GM21528 (cell line): ENCODE data around the gene SSMEM1.
"Not testable (repeated sequence)": the region's sequence is repeated elsewhere in the genome, so short reads cannot be mapped to it uniquely, and the experiment has no call there.

Experiments used
- ATAC-seq: cut with Tn5 transposase; IDR thresholded peaks from one replicate; pipeline ENCODE4 v1.9.1; 2021; ENCODE audit warnings: mild to moderate bottlenecking, moderate library complexity; ENCODE audit not compliant: unreplicated experiment, low FRiP score

Gene SSMEM1

DNA sequence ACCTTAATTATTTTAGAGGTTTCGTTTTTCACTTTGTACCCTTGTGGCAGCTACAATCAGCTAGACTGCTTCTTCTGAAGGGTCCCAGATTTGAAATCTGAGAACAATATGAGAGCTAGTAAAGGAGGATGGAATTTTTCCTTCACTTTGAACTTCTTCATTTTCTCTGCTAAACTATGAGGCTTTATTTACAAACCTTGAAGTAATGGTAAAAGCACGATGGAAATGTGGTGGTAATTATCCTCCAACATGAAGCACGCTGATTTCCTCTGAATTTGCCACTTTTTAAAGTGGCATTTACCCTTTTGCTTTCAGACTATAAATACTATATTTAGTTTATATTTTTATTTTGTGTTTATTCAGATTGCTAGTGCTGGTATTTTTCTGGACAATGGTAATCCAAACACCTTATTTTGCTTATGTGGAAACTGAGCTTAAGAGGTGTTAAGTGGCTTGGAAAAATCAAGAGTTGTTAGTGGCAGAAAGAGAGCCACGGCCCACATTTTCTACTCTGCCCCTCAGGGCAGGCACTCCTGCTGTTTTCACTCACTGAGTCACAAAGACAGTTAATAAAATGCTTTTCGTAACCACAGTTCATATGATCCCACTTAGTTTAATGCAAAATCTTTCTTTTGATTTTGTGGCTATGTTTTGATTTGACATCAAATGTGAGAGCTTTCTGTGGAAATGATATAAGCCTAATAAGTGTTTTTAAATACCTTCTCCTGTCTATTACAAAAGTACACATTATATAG lies 2.7 kb downstream of the SSMEM1 start:
- ATAC-seq = no peak

DNA sequence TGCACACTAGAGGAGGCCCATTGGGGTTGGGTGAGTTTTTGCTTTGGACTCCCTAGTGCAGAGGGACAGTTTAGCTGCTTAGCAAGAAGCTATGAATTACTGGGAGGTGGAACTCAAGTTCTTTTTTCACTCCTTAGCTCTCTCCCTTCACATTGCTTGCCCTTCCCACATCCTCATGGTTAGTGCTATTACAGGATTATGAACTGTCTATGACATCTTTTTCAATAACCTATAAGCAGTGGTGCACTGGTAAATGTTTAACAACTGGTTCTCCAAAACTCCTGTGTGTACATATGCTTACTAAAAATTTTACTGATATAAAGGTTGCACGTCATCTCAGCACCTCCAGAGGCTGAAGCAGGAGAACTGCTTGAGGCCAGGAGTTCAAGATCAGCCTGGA lies 6.2 kb downstream of the SSMEM1 start:
- ATAC-seq = no peak

DNA sequence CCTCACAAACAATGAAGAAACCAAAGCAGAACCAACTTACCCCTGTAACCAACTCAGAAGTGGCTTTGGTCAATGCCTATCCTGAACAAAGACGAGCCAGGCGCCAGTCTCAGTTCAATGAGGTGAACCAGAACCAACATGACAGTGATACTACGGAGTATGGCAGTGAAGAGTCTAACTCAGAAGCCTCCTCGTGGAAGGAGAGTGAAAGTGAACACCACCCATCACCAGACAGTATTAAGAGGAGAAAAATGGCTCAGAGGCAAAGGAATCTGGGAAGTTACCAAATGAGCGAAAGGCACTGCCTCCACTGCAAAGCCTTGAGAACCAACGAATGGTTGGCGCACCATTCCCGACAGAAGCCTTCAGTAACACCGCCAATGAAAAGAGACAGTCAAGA lies 8.4 kb downstream of the SSMEM1 start:
- no peak for ATAC-seq

DNA sequence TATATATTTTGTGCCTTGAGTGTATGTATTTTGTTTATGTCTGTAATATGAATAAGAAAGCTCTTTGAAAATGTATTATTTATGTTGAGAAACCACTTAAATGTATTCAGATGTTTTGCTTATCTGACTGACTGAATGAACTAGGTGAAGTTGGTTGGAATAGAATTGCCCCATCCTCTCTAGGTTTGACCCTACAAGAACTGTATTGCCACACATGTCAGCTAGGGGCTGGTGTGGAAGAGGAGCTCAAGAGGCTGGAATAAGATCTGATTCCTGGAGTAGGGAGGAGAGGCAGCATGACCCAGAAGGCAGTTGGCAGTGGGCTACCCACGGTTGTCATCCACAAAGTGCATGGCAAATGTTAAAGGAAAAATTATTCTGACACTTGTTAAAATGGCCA lies 9.1 kb downstream of the SSMEM1 start:
- ATAC-seq = no peak

DNA sequence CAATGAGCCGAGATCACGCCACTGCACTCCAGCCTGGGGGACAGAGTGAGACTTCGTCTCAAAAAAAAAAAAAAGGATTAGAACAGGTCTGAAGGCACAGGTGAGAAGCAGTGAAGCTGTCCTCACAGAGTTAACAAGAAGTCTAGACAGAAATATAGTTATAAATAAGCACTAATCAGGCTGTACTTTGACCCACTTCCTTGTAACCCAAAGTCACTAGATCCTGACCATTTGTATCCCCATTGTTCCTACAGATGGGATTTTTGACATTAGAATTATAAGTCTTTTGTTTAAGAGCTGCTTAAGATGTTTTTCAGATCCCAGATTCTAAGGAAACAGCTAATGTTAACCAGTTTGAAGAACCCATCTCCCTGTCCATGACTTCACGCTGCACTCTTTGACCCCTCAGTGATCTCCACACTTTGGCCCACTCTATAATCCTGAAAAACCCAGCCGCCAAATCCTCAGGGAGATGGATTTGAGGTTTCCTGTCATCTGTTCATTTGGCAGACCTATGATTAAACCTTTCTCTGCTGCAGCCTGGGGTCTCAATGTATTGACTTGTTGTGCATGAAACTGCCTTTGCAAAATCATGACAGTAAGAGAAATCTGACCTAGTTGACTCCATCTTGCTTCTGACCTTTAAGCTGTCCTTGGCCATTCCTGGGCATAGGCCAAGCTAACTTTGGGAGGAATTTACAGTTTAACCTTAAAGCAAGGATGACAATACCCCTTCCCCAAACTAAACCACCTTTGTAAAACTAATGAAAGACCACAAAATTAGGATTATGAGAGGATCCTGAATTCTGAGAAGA lies 11.4 kb downstream of the SSMEM1 start:
- ATAC-seq = no peak

DNA sequence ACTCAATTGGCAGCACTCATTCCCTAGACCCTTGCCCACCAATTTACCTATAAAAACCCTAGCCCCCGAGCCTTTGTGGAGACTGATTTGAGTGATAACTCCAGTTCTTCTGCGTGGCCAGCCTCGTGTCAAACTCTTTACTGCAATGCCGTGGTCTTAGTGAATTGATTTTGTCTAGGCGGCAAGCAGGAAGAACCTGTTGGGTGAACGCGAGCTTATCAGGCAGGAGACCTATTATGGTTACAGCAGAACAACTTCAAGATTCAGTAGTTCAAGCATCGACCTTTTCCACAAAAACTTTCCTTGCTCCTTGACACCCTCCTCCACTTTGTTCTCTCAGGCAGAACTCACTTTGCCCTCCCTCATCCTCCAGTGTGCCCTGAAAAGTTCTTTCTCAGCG lies 12.2 kb downstream of the SSMEM1 start:
- no peak for ATAC-seq

DNA sequence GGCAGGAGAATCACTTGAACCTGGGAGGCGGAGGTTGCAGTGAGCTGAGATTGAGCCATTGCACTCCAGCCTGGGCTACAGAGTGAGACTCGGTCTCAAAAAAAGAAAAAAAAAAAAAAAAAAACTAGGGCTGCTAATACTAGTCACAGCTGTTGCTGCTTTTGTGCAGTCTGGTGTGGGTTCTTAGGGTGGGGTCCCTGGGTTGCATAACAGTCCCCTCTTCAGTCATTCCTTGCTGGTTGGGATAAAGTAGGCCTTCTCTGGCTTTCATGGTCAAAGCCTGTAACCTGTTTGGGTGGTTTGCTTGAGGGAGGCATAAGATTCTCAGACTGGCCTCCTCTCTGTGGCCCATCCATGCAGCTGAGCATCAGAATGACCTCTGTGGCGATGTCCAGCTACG lies 14.1 kb downstream of the SSMEM1 start:
- ATAC-seq = no peak

DNA sequence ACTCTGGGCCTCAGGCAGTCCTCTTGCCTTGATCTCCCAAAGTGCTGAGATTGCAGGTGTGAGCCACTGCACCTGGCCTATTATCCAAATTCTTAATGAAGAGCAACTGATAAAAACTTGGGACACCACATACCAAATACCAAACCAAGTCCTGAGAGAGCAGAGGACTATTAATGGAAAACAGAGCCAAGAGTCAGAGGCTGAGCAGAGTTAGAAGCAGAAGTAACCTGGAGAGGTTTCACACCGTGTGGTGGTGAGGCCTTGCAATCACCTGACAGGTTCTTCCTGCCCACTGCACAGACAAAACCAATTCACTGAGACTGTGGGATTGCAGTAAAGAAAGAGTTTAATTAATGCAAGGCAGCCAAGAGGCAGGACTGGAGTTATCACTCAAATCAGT lies 16.0 kb downstream of the SSMEM1 start:
- no peak for ATAC-seq

DNA sequence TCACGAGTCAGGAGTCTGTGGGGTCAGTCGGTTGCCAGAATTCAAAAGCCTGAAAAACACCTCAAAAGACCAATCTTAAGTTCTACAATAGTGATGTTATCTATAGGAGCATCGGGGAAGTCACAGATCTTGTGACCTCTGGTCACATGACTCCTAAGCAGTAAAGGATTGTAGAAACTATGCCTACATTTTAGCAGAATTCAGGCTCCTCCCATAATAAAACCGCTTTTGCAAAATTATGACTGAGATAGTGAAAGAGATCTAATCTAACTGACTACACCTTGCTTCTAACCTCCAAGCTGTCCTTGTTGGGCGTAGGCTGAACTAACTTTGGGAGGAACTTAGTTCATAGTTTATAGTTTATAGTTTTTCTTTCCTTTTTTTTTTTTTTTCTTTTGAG lies 16.6 kb downstream of the SSMEM1 start:
- ATAC-seq = no peak

DNA sequence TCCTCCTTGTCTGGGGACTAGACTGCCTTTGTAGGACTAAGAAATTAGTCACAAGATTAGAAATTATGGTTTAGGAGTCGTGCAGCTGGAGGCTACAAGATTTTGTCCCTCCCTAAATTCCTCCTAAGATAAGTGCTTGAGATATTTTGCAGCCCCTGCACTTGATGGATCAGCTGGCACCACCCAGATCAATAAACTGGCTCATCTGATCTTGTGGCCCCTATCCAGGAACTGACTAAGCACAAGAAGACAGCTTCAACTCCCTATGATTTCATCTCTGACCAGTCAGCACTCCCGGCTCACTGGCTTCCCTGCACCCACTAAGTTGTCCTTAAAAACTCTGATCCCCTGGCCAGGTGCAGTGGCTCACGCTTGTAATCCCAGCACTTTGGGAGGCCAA lies 17.3 kb downstream of the SSMEM1 start:
- ATAC-seq = not testable (repeated sequence)

DNA sequence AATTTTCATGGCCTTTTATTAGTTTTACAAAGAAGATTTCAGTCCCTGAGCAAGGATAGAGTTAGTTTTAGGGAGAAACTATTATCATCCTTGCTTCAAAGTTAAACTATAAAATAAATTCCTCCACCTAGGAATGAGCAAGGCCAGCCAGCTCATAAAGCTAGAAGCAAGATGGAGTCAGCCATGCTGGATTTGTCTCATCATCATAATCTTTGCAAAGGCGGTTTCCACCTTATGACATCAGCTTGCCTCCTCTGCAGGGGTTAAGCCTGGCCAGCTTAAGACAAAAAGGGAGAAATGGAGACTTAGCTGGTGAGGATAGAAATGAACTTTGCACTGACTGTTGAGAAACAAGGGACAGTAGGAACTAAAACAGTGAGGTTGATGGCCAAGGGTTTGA lies 18.7 kb downstream of the SSMEM1 start:
- ATAC-seq = no peak

DNA sequence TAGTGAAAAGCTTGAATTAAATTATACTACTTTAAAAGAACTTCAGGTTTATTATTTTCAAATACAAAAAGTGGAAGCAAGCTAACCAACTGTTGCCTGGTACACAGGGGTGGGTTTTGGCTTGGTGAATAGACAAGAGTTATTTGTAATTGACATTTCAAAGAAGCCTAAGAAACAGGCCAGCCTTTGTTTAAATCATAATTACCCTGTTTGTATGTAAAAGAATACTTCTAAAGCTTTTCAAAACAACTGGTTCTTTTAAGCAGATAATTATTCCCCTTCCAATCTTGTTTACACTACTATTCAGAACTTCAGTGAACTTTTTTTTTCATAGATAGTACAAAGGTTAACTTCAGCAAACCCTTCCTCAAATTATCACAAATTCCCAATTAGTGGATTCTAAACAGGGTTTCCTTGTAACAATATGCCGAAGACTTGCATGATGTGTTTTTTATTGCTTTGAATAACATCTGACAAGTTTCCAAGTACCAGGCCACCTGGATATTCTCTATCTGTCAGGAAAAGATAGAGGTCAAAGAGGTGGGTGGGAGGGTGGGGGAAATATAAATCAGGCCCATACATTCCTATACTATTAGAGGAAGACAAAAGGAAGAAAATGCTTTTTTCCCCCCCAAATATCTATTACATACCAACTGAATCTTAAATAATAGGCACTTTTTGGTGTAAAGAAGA lies 20.4 kb downstream of the SSMEM1 start:
- ATAC-seq = no peak

DNA sequence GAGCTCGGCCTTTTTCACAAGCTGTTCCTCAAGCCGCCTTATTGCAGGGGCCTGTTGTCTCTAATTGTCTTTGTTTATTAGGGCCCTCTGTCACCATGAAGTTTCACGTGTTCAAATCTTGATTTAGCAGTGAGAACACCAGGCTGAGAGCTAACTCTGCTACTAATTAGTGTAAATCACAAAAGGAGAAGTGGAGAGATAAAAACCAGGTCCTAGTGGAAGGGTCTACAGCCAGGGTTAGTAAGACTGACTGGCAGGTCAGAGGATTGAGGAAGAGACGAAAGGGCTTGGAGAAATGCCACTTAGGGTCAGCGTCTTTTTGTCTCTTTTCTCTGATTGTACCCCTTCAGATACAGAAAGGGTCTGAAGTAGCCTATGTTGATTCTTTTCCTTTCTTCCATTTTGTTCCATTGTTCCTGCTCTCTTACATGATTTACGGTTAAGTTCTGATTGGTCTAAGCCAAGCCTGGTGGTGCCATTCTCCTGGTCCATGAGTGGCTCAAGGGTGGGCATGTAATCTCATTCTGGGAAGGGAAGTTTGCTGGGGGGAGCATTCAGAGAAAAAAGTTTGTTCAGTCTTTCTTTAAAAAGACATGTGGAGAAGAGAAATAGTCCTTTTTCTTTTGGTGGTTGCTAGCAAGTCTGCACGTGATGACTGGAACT lies 21.3 kb downstream of the SSMEM1 start:
- no peak for ATAC-seq

DNA sequence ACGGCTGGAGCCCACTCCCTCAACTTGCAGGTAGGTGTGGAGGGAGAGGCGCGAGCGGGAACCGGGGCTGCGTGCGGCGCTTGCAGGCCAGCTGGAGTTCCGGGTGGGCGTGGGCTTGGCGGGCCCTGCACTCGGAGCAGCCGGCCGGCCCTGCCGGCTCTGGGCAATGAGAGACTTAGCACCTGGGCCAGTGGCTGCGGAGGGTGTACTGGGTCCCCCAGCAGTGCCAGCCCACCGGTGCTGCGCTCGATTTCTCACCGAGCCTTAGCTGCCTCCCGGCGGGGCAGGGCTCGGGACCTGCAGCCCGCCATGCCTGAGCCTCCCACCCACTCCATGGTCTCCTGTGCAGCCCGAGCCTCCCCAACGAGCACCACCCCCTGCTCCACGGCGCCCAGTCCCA lies 22.3 kb downstream of the SSMEM1 start:
- ATAC-seq = not testable (repeated sequence)

DNA sequence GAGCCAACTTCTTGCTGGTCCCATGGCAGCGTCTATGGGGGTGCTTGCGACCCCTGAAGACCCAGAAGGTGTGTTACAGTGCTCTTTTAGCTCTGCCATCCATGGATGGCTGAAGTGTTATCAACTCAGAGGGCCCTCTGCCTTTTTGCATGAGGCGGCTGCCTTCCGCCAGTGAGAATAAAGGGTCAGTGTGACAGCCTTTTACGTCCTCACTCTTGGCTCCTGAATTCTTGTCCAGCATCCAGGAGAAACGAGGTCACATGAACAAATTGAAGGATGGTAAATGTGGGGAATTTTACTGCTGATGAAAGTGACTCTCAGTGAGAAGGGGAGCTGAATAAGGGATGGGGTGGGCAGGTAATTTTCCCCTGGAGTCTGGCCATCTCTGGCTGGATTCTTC lies 24.1 kb downstream of the SSMEM1 start:
- no peak for ATAC-seq

DNA sequence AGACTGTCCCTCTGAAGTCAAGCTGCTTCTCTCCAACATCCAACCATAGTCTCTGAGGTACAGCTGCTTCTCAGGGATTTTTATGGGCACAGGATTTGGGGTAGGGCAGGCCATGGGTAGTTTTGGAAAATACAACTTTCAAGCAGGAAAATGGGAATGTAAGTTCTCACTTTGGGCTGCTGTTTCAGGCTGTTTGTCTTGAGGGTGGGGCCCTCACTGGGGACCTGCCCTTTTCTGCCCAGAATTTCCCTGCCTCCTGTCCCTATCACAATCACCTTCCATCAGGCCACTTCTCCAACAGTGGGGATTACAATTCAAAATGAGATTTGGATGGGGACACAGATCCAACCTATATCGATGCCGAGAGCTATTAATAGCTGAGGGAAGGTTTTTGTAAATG lies 24.5 kb downstream of the SSMEM1 start:
- ATAC-seq = no peak

DNA sequence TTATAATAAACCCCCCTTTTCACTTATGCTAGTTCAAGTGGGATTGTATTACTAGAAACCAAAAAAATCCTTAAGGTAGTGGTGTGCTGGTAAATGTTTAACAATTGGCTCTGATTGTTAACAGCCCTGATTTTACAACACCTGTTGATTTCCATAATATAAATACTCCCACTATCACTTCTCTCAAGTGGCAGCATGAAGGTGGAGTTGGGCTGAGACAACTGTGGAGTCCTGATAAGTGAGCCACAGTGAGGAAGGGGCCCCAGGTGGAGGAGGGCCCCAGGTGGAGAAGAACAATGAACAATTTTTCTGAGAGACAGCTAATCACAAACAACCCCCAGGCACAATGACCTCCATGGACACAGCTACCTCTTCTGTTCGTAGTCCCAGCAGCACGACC lies 26.4 kb downstream of the SSMEM1 start:
- ATAC-seq = no peak

DNA sequence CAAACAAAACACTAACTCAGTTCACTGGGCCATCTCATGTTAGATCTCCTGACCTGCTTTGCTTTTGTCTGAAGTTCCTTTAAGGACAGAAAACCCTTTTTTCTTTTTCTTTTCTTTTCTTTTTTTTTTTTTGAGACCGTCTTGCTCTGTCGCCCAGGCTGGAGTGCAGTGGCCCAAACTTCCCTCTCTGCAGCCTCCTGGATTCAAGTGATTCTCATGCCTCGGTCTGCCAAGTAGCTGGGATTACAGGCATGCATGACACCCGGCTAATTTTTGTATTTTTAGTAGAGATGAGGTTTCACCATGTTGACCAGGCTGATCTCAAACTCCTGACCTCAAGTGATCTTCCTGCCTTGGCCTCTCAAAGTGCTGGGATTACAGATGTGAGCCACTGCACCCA lies 28.7 kb downstream of the SSMEM1 start:
- not testable (repeated sequence) for ATAC-seq

DNA sequence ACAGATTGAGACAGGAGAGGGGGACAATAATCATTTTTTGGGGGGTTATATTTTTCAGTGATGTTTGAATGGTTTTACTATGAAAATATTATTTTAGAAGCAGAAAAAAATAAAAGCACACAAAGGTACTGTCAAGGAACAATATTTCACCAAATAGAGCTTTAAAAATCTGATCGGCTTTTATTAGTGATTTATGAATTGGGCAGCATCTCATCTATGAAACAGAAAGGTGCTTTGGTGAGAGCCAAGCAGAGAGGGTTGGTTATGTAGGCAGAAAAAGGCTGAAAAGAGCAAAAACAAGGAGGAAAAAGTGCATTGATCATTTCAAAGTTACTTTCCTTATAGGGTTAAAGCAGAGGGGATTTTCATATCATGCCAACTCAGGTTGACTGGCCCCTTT lies 32.6 kb downstream of the SSMEM1 start:
- ATAC-seq = no peak

DNA sequence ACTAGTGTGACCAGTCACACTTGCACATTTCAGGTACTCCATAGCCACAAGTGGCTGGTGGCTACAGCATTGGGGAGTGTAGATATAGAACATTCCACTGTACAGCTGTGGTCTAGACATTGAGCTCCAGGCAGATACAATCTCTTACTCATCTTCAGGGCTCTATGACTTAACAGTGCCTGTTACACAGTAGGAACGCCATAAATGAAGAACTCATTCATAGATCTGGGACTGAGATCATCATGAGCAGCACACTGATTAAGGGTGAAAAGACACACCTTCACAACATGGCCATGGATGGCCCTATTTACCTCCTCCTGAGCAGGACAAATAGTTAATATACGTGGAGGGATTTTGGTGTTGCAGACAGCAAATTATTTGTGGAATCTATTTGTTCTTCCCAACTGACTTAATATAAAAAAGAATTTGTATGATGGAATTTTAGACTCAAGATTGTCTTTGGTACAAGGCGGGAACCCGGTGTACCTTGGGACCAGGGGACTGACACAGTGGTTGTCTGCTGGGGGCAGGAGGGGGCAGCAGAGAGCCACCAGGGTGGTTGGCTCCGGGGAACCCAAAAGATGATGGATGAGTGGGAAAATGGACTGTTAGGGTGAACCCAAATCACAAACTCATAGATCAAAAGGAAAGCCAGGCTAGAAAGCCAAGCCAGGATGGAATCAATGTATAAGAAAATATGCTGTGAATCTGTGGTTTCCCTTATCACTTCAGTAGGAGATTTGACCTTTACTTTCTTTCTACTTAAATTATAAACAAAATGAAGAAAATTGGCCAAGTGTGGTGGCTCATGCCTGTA lies 34.7 kb downstream of the SSMEM1 start:
- no peak for ATAC-seq
